Astrocyte of the cerebellum (primary cell): Measurements from ENCODE around the gene POU1F1.
A peak's percentile ranks its signal among the peaks of the same experiment; 100 is the strongest.
"Not testable (repeated sequence)": the region's sequence is repeated elsewhere in the genome, so short reads cannot be mapped to it uniquely, and the experiment has no call there.

ENCODE experiments used
- DNase-seq: peaks from one replicate; pipeline ENCODE4 v3.0.0-alpha.2; 2011; ENCODE audit warnings: low read depth
- H3K4me3 ChIP-seq: 2 replicates; pipeline ENCODE4 v1.5.1; 2011; ENCODE audit warnings: mild to moderate bottlenecking, low read depth, low read length, moderate library complexity
- CTCF ChIP-seq: IDR thresholded peaks from 2 replicates; pipeline ENCODE4 v1.5.1; 2012; ENCODE audit warnings: low read length, low read depth, moderate library complexity, mild to moderate bottlenecking; ENCODE audit errors: missing control alignments
- in situ Hi-C: cut with HindIII; loops from 2 replicates; pipeline ENCODE4 v1.10.0; 2017; ENCODE audit warnings: low sequenced_read_pairs

POU1F1 gene

GRCh38 chr3:87311309-87311708 lies 34.9 kb upstream of the POU1F1 start:
- in situ Hi-C loops, result no loop called here

GRCh38 chr3:87309601-87310000 lies 33.2 kb upstream of the POU1F1 start:
- in situ Hi-C loops, result no loop called here
- no peak for TF ChIP-seq CTCF
- H3K4me3 ChIP-seq, result no peak overlapping the region
- no peak for DNase-seq

More at GRCh38 chr3:87311309-87311708, 34.9 kb upstream of the POU1F1 start:
- no peak for DNase-seq
- H3K4me3 ChIP-seq, result no peak overlapping the region
- TF ChIP-seq CTCF, result no peak

- no peak for DNase-seq
- no peak overlapping the region for H3K4me3 ChIP-seq
- in situ Hi-C loops, result no loop called here
- TF ChIP-seq CTCF, result no peak
These were observed 31.4 kb upstream of the POU1F1 start for GRCh38 chr3:87307805-87308204.

- DNase-seq, result no peak
- H3K4me3 ChIP-seq, result no peak overlapping the region
- in situ Hi-C loops, result no loop called here
- TF ChIP-seq CTCF, result no peak
These were observed 29.1 kb upstream of the POU1F1 start for GRCh38 chr3:87305517-87305916.

- in situ Hi-C loops, H3K4me3 ChIP-seq, DNase-seq: not testable (repeated sequence)
These were observed 28.6 kb upstream of the POU1F1 start for GRCh38 chr3:87305031-87305430.

GRCh38 chr3:87298111-87298718 lies 21.8 kb upstream of the POU1F1 start:
- TF ChIP-seq CTCF, result peak; percentile 33
- H3K4me3 ChIP-seq, result no peak overlapping the region
- peak; percentile 29 for DNase-seq
- in situ Hi-C loops, result no loop called here

- no peak for DNase-seq
- in situ Hi-C loops, result no loop called here
- no peak for TF ChIP-seq CTCF
- H3K4me3 ChIP-seq, result no peak overlapping the region
These were observed 12.1 kb upstream of the POU1F1 start for GRCh38 chr3:87288446-87288845.
